Posterior vena cava (tissue), 2 donors: Measurements from ENCODE around the gene CACNA1S. TPM values are rescaled to one million over a fixed set of nuclear protein-coding genes. Genes with fewer than 3 reads are reported as not detected.

Experiments used
- DNase-seq: peaks from one replicate; pipeline ENCODE4 v3.0.0-alpha.2; 2020; ENCODE audit warnings: low spot score
- intact Hi-C, 2 donors: fragments of 100-400 bp; cut with DNase I; formaldehyde crosslinking; loops; one replicate each; pipeline versions ENCODE4 v1.14.1 to v1.14.2; 2022 to 2023
- total RNA-seq, 2 donors: library from RNA; stranded (reverse); fragmentation: NEBNext Ultra II Directional; extraction: Animal tissue kit (Norgen Biotek cat#: 25700); gene quantifications; one replicate each; pipeline ENCODE4 v1.2.1, GENCODE V29; 2021
- donor health status: DM: yes; HTN: yes; CAD: no.
- donor health status: DM: yes; HTN: yes; CAD: no.

CACNA1S gene
- total RNA-seq, 2 donors from 2014 or later, result 0.05 to 0.14 TPM

DNA sequence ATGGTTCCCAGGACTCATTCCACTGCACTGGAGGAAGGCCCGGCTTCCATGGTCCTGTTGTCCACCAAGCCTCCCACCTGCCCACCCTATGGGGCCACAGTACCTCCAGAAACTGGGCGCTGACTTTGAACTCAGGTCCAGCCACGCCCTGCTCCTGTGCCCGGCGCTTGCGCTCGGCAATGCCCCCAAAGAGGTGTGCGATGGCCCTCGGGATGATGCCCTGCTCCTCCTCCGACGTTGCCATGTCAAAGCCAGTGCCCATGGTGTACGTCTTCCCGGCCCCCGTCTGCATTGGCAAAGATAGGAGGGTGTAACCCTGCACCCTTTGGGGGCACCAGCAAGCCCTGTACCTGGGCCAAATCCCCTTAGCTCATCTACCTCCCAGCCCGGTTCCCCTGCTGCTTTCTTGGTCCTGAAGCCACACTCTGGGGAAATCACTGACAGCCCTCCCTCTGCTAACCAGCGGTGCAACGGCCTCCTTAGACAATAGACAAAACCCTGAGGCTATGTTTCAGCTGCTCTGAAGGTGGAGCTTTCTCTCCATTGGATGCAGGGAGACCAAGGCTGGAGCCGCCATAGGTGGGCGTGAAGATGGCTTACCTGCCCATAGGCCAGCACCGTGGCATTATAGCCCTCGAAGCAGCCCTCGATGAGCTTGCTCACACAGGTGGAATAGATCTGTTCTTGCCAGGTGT, 103.4 kb downstream of the CACNA1S start:
- DNase-seq, result no peak
- intact Hi-C loops, result no loop called here

DNA sequence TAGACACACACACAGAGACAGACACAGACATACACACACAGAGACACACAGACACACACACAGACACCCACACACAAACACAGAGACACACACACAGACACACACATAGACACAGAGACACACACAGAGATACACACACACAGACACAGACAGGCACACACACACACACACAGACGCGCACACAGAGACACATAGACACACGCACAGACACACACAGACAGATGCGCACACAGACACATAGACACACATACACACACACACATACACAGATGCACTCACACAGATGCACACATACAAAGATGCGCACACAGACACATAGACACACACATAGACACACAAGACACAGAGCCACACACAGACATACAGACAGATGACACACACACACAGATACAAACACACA, 104.7 kb downstream of the CACNA1S start:
- DNase-seq, result no peak

GRCh38 chr1:201006450-201006849, 105.8 kb downstream of the CACNA1S start:
- DNase-seq, result no peak
- intact Hi-C loops, result no loop called here

More for the DNA sequence above, 104.7 kb downstream of the CACNA1S start:
- intact Hi-C loops, result no loop called here

DNA sequence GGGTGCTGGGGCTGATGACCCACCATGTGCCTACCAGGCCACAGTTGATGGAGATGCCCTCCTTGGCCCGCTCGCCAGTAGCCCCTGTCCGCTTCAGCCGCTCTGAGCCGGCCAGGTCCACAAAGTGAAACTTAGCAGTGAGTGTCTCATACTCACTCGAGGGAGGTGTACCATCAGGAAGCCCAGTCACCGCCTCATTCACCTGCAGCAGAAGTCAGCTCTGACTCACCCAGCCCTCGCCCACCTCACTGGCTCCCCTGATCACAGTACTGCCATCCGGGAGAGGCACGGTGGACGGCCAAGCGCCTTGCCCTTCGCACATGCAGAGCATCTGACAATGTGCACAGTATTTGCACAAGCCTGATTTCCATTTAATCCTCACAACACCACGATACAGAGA, 107.5 kb downstream of the CACNA1S start:
- DNase-seq, result no peak
- intact Hi-C loops, result no loop called here

- intact Hi-C loops, result no loop called here
- DNase-seq, result no peak
These were observed 108.1 kb downstream of the CACNA1S start for GRCh38 chr1:201004154-201004553.

DNA sequence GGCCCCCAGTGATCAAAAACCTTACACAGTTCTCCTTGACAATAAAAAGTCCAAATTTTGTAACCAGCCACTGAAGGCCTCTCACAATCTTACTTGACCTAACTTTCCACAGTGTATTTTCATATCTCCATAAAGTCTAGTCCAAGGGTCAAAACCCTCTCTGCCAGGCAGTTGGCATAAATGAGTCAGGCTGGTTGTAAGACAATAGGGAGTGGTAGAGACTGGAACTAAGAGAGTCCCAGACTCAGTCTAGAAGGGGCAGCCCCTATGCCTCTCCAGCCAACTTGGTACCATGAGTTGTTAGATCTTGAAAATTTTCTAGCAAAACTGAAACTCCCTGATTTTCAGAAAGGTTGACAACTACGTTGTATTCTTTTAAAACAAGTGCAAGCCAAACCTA, 109.7 kb downstream of the CACNA1S start:
- intact Hi-C loops, result no loop called here
- no peak for DNase-seq

DNA sequence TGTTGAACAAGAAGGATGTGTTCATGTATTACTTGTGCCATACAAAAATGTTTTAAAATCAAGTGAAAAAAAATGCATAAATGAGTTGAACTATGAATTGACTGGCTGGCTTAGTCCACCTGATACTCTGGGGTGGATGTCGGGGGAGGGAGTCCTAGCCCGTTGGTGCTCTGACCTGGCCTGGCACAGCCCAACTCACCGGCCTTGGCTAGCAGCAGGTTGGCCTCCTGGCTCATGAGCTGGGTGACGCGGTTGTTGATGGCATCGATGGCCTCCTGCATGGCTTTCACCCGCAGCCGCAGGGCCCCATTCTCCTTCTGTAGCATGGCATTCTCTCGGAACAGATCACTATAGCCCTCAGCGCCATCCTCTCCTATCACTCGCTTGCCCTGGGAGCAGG, 110.3 kb downstream of the CACNA1S start:
- intact Hi-C loops, result no loop called here
- DNase-seq, result no peak

DNA sequence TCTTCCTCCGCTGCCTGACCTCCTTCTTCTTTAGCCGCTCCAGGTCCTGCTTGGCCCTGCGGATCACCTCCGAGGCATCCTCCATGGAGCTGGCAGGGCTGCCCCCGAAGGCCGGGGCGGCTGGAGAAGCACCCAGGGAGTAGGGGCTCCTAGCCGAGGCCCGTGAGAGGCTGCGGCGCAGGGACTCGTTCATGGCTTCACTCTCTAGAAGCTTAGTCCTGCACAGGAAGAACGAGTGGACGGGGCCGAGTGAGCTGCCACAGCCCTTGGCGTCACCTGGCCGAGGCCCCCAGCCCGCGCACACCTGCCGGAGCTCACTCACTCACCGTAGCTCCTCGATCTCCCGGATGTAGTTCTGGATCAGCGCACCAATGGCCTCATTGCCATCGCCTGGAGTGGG, 111.8 kb downstream of the CACNA1S start:
- DNase-seq, result no peak
- intact Hi-C loops, result no loop called here

GRCh38 chr1:200999667-201000066, 112.6 kb downstream of the CACNA1S start:
- no peak for DNase-seq
- intact Hi-C loops, result no loop called here

DNA sequence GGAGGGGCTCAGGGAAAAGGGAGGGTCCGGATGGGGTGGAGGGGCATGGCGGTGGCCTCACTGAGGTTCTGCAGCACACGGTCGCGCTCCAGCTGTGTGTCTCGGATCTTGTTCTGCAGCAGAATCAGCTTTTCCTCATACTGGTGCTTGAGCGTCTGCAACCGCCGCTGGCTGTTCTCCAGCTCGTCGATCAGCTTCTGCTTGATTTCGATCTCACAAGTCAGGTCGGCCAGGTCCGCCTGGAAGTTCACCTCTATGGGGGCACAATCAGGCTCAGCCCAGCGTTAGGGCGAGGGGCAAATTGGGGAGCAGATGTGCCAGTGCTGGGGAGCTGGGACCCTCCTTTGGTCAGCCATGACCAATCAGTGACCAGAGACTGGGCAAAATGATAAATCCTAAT, 113.9 kb downstream of the CACNA1S start:
- intact Hi-C loops, result no loop called here
- no peak for DNase-seq

DNA sequence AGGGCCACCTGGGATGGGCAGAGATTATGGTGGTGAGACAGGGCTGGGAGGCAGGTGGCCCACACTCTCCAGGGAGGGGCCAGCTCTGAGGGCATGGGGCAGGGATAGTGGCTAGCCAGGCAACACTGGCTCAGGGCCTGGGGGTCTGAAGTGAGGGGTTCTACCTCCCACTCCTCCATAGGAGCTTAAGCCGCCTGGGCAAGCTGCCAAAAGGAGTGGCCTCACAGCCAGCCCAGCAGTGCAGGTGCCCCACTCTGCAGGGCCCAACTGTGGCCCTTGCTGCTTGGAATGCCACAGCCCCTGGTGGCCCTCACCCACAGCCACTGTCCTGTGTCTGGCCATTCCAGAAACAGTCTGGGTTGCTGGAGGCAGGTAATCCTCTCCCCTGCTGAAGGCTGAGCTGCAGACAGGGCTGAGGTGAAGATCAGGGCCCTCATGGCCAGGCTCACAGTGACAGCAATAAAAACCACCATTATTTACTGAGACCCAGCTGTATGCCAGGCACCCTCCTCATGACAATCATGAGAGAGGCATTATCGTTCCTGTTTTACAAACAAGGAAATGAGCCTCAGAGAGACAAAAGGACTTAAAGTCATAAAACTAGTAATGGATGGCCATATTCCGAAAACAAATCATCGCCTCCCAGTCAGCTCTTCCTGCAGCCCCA, 119.7 kb downstream of the CACNA1S start:
- intact Hi-C loops, result no loop called here
- DNase-seq, result no peak

GRCh38 chr1:200991097-200991614, 121.1 kb downstream of the CACNA1S start:
- intact Hi-C loops, result no loop called here
- DNase-seq, result no peak

GRCh38 chr1:200990114-200990513, 122.1 kb downstream of the CACNA1S start:
- intact Hi-C loops, result no loop called here

More at GRCh38 chr1:200990114-200990513, 122.1 kb downstream of the CACNA1S start:
- no peak for DNase-seq

Other genes with a start within 250 kb of the CACNA1S start
- gene GPR25, start 239.4 kb downstream of the CACNA1S start, total RNA-seq, result not detected
- gene INAVA, start 217.5 kb downstream of the CACNA1S start, total RNA-seq, result under 1 TPM; 0.29 to 0.51 TPM
- 1 to 10 TPM; 2.6 to 2.9 TPM for gene KIF21B, start 88.7 kb downstream of the CACNA1S start, total RNA-seq
- gene ASCL5, start 14.8 kb upstream of the CACNA1S start, total RNA-seq, result not detected
- 10 to 100 TPM; 35.5 to 54.9 TPM for gene TMEM9, start 42.0 kb upstream of the CACNA1S start, total RNA-seq
- 1 to 10 TPM in 1 of 2 donors, under 1 TPM in 1; 0.90 to 3.4 TPM for gene IGFN1, start 78.4 kb upstream of the CACNA1S start, total RNA-seq
- gene PKP1, start 171.1 kb upstream of the CACNA1S start, total RNA-seq, result 1 to 10 TPM in 1 of 2 donors, under 1 TPM in 1; 0.83 to 2.8 TPM